Cardiac fibroblast (primary cell): ENCODE data around the gene OR2T11.
A peak's percentile ranks its signal among the peaks of the same experiment; 100 is the strongest.

Experiments used
- DNase-seq, 2 donors: peaks; one replicate each; pipeline versions ENCODE4 v3.0.0 to v3.0.0-alpha.2; 2010; ENCODE audit warnings: low read depth in 2 of 2
- H3K4me3 ChIP-seq, 2 donors: replicated peaks in 1 of 2; 1 replicate in 1 of 2; 2 replicates in 1 of 2; pipeline ENCODE4 v1.5.1; 2011; ENCODE audit warnings: low read depth in 2 of 2, low read length in 2 of 2, mild to moderate bottlenecking in 2 of 2, moderate library complexity in 1 of 2
- CTCF ChIP-seq: IDR thresholded peaks from one replicate; pipeline ENCODE4 v1.5.1; 2011; ENCODE audit warnings: low read depth, mild to moderate bottlenecking, low read length, inconsistent platforms

Gene OR2T11

DNA sequence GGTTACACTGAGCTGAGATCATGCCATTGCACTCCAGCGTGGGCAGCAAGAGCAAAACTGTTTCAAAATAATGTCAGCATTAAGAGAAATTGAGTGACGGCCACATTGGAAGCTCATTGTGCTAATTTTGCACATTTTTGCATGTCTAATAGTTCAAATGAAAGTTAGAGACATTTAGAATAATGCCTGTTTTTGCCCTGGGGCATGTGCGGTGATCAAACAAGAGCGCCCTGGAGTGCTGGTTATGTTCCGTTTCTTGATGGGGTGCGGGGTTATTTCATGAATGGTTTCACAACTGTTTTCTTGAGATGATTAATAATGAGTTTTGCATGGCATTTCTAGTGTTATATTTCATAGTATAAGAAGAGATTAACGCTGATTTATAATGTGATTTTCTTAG, 13.1 kb downstream of the OR2T11 start:
- TF ChIP-seq CTCF = no peak
- no peak for DNase-seq
- H3K4me3 ChIP-seq = no peak overlapping the region

- no peak overlapping the region for H3K4me3 ChIP-seq
- peak; percentile 69 for TF ChIP-seq CTCF
- peak; percentile 52 to 75 for DNase-seq
These were observed 16.0 kb downstream of the OR2T11 start for GRCh38 chr1:248618878-248619277.

- no peak overlapping the region for H3K4me3 ChIP-seq
- TF ChIP-seq CTCF = no peak
- DNase-seq = no peak
These were observed 16.8 kb downstream of the OR2T11 start for GRCh38 chr1:248618119-248618518.

DNA sequence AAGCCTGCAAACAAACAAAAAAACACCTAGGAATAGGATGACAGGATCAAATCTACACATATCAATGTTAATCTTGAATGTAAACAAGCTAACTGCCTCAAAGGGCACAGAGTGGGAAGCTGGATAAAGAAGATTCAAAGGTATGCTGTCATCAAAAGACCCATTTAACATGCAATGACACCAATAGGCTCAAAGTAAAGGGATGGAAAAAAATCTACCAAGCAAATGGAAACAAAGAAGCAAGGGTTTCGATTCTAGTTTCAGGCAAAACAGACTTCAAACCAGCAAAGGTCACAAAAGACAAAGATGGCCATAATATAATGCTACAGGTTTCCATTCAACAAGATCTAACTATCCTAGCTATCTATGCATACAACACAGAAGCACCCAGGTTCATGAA, 21.1 kb downstream of the OR2T11 start:
- DNase-seq = no peak
- H3K4me3 ChIP-seq = no peak overlapping the region
- no peak for TF ChIP-seq CTCF

- no peak for TF ChIP-seq CTCF
- no peak overlapping the region for H3K4me3 ChIP-seq
- no peak for DNase-seq
These were observed 22.9 kb downstream of the OR2T11 start for GRCh38 chr1:248611883-248612414.

- no peak for DNase-seq
These were observed 24.6 kb downstream of the OR2T11 start for GRCh38 chr1:248610301-248610700.

More at GRCh38 chr1:248610301-248610700, 24.6 kb downstream of the OR2T11 start:
- no peak for TF ChIP-seq CTCF
- no peak overlapping the region for H3K4me3 ChIP-seq
